ENCODE data around the gene NFIA. TPM values are rescaled to one million over a fixed set of nuclear protein-coding genes. Genes with fewer than 3 reads are reported as not detected.

Gene NFIA
- total and polyA plus RNA-seq, 10 of the 15 experiments (the other 5 are each of a cell fraction or from before 2014, with no cell fraction given): 0.10 to 0.16 TPM; not detected in 8

- ChIA-PET RAD21 (ENCODE audit: unreplicated experiment) (interaction anchor here (1.0 kb wide), 1 partner anchor 16 kb away, joined by 3 read pairs; no protein-coding TSS in a partner anchor), CTCF (no interaction called here), POLR2A (no interaction called here), SMC1A (ENCODE audit: uncharacterized antibody, unreplicated experiment) (interaction anchor here (0.8 to 1.2 kb wide), 2 partner anchors 12 to 203 kb away, joined by 3 read pairs; no protein-coding TSS in a partner anchor)
- Histone ChIP-seq H3K4me1 (ENCODE audit: control insufficient read depth, insufficient read depth, low read length) (no peaks in the 10 kb centered on the region), H3K79me2 (ENCODE audit: control insufficient read depth, insufficient read depth, low read length) (no peaks in the 10 kb centered on the region), H3K36me3 (ENCODE audit: control insufficient read depth in 2 of 2, insufficient read depth in 2 of 2, low read length in 1 of 2) (no peaks in the 10 kb centered on the region), H3K4me2 (ENCODE audit: control insufficient read depth, insufficient read depth) (no peak overlapping the region), H3K27ac (ENCODE audit: control insufficient read depth, insufficient read depth) (no peak overlapping the region), H3K27me3 (replicated peaks in 1 of 2; ENCODE audit: control insufficient read depth in 2 of 2, insufficient read depth in 2 of 2, low read length in 1 of 2) (no peaks in the 10 kb centered on the region; a peak in 1 of 4 replicates), H3K9ac (ENCODE audit: control insufficient read depth, insufficient read depth, low read length) (no peak overlapping the region), H2AFZ (ENCODE audit: control insufficient read depth, low read depth, low read length) (no peak overlapping the region), H3K9me3 (replicated peaks; ENCODE audit: control insufficient read depth, insufficient read depth, low read length) (no peaks in the 10 kb centered on the region), H3K4me3 (no peak overlapping the region), H4K20me1 (ENCODE audit: control insufficient read depth, insufficient read depth) (no peaks in the 10 kb centered on the region; the same call in 1 of the 2 replicates)
- TF ChIP-seq ZBTB33 (IDR thresholded peaks at IDR 0.05): no peak
- TF ChIP-seq EED (IDR thresholded peaks at IDR 0.05; ENCODE audit: low read depth): no peak
- no peak for TF ChIP-seq FOXK2 (IDR thresholded peaks at IDR 0.05)
- no peak for TF ChIP-seq CREB1 (IDR thresholded peaks at IDR 0.05; ENCODE audit: low read depth)
- TF ChIP-seq LARP7 (IDR thresholded peaks at IDR 0.05): no peak
- TF ChIP-seq, protein P1, sequence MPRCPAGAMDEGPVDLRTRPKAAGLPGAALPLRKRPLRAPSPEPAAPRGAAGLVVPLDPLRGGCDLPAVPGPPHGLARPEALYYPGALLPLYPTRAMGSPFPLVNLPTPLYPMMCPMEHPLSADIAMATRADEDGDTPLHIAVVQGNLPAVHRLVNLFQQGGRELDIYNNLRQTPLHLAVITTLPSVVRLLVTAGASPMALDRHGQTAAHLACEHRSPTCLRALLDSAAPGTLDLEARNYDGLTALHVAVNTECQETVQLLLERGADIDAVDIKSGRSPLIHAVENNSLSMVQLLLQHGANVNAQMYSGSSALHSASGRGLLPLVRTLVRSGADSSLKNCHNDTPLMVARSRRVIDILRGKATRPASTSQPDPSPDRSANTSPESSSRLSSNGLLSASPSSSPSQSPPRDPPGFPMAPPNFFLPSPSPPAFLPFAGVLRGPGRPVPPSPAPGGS (IDR thresholded peaks at IDR 0.05; ENCODE audit: borderline replicate concordance, insufficient read depth, low read depth, low read length, poor library complexity, severe bottlenecking): no peak
- no peak for TF ChIP-seq KLF5 (IDR thresholded peaks at IDR 0.05; ENCODE audit: partially characterized antibody)
- TF ChIP-seq ZNF622 (IDR thresholded peaks at IDR 0.05): no peak
- TF ChIP-seq TCF12 (IDR thresholded peaks at IDR 0.05; ENCODE audit: low read depth, low read length): no peak
- TF ChIP-seq EGR1 (IDR thresholded peaks at IDR 0.05; ENCODE audit: borderline replicate concordance in 1 of 2, low read depth in 2 of 2, low read length in 2 of 2): no peak
- no peak for TF ChIP-seq CBX3 (IDR thresholded peaks at IDR 0.05; ENCODE audit: borderline replicate concordance, low read depth)
- TF ChIP-seq ZNF217 (IDR thresholded peaks at IDR 0.05): no peak
- TF ChIP-seq MTA2 (IDR thresholded peaks at IDR 0.05; ENCODE audit: low read depth): no peak
- no peak for TF ChIP-seq USF2 (IDR thresholded peaks at IDR 0.05; ENCODE audit: borderline replicate concordance, low read depth, low read length)
- in situ Hi-C loops (cut with MboI): no loop called here
- DNase-seq (ENCODE audit: low read depth, low spot score) (no peak), FAIRE-seq (no peak), ATAC-seq (no peak)
- intact Hi-C loops (cut with micrococcal nuclease; ENCODE audit: unreplicated experiment): no loop called here
- 49% methylated on average over 3 of the region's 3 CpGs for WGBS (ENCODE audit: insufficient coverage, insufficient replicate concordance, low lambda C conversion rate, missing lambda C conversion rate)
- no TSS peak for BruUV-seq (replicated peaks)
These were observed 148.2 kb downstream of the NFIA start for GRCh38 chr1:61230523-61230922.

All from GM12878 (cell line).